Skeletal muscle tissue (tissue), 5 donors: Measurements from ENCODE around the gene CIB2. TPM values are rescaled to one million over a fixed set of nuclear protein-coding genes. Genes with fewer than 3 reads are reported as not detected.
A peak's percentile ranks its signal among the peaks of the same experiment; 100 is the strongest.

Experiments used
- H3K27ac ChIP-seq: one replicate; pipeline ENCODE4 v1.7.0; 2013; ENCODE audit warnings: mild to moderate bottlenecking, low read depth, low read length, inconsistent platforms
- H3K27me3 ChIP-seq, 3 donors: one replicate each; pipeline ENCODE4 v1.7.0; 2013; ENCODE audit warnings: low read length in 3 of 3; ENCODE audit not compliant: control insufficient read depth in 3 of 3, insufficient read depth in 3 of 3
- H3K36me3 ChIP-seq, 3 donors: one replicate each; pipeline ENCODE4 v1.7.0; 2013; ENCODE audit warnings: low read length in 3 of 3; ENCODE audit not compliant: control insufficient read depth in 3 of 3, insufficient read depth in 3 of 3
- H3K4me1 ChIP-seq, 3 donors: one replicate each; pipeline ENCODE4 v1.7.0; 2013; ENCODE audit warnings: low read length in 3 of 3, mild to moderate bottlenecking in 3 of 3; ENCODE audit not compliant: control insufficient read depth in 3 of 3, insufficient read depth in 3 of 3
- H3K4me3 ChIP-seq, 3 donors: one replicate each; pipeline ENCODE4 v1.7.0; 2013; ENCODE audit warnings: low read length in 3 of 3
- H3K9ac ChIP-seq, 3 donors: one replicate each; pipeline ENCODE4 v1.7.0; 2013; ENCODE audit warnings: low read length in 3 of 3, mild to moderate bottlenecking in 3 of 3, moderate library complexity in 2 of 3, low read depth in 1 of 3
- H3K9me3 ChIP-seq, 3 donors: one replicate each; pipeline ENCODE4 v1.7.0; 2013; ENCODE audit warnings: low read length in 3 of 3; ENCODE audit not compliant: control insufficient read depth in 3 of 3
- small RNA-seq: library from RNA; depleted of rRNA; stranded (forward); fragments of <200 nt; gene quantifications from one replicate; pipeline ENCODE3, GENCODE V24; 2014
- total RNA-seq: library from RNA; depleted of rRNA; stranded (reverse); fragments of >200 nt; gene quantifications from one replicate; pipeline ENCODE4 v1.2.3, GENCODE V29; 2014
- donor health status: Osteomylitis.

The CIB2 gene
- total RNA-seq, 1 donor from 2014 or later = 6.3 TPM

DNA sequence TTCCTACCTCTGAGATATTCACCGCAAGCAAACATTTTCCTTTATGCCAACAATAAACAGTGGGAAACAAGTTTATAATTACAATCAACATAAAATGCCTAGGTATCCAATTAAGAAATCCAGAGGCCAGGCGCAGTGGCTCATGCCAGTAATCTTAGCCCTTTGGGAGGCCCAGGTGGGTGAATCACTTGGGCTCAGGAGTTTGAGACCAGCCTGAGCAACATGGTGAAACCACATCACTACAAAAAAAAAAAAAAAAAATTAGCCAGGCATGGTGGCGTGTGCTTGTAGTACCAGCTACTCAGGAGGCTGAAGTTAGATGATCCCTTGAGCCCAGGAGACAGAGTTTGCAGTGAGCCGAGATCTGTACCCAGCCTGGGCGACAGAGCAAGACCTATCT, 71.0 kb downstream of the CIB2 start:
- peak overlapping the region; percentile 49 for H3K27ac ChIP-seq
- no peaks in the 10 kb centered on the region for H3K9me3 ChIP-seq
- no peaks in the 10 kb centered on the region for H3K27me3 ChIP-seq
- H3K36me3 ChIP-seq = no peaks in the 10 kb centered on the region
- H3K4me1 ChIP-seq = peaks cover 47 to 63% (median 59%) of the 10 kb centered on the region in 3 donors
- no peak overlapping the region for H3K9ac ChIP-seq
- no peak overlapping the region for H3K4me3 ChIP-seq

DNA sequence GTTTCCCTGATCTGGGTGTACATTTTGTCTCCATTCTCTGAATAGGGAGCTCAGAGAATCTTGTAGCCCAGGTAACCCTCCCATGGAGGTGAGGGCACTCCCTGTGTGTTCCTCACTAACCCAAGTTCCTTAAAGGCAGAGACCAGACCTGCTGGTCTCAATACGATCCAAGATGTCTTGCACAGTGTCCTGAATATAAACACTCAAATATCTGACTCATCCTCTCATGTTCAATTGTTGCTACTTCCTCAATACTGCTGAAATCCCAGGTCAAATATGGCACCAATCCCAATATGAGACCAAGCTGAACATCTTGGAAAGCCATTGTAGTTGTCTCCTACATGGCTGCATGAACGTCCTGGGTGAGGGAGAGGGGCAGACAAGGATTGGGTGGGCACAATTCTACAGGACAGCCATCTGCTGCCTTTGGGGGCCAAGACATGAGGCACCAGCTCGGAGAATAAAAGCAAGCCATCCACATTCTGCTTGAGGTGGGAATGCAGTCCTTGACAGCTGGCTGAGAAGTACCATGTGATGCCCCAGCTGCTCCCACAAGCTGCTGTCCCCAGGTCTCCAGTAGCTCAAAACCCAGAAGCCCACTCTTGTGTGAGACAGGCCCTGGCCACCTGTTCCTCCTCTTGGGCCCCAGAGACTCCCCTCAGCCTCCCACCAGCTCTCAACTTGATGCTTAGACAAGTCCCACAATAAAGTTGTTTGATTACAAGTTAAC, 72.0 kb downstream of the CIB2 start:
- Histone ChIP-seq H3K4me1 (peaks cover 42 to 62% (median 53%) of the 10 kb centered on the region in 3 donors), H3K4me3 (no peak overlapping the region), H3K36me3 (no peaks in the 10 kb centered on the region), H3K9me3 (no peaks in the 10 kb centered on the region), H3K9ac (no peak overlapping the region), H3K27me3 (no peaks in the 10 kb centered on the region), H3K27ac (peak overlapping the region; percentile 49)

DNA sequence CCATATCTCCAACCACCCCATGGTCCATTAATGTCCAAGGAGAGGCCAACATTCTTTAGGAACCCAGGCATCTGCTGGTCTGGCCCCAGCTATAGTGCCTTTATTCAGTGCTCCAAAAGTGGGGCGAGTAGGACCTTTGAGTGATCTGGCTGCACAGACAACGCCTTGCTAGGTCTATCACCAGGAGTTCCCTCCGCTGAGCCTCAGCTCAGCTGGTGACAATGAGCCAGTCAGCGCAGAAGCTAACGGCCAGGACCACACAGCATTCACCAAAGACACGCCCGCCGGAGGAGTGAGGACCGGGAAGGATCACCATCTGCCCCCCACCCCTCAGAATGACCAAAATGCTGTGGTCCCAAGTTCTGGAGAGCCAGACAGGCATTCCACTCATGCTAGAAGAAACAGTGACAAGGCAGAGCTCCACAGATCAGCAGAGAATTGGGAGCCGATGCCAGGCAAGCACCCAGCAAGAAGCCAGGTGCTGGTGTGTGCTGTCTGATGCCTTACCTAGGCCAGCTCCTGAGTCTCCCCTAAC, 72.8 kb downstream of the CIB2 start:
- no peaks in the 10 kb centered on the region for H3K27me3 ChIP-seq
- no peaks in the 10 kb centered on the region for H3K9me3 ChIP-seq
- H3K4me1 ChIP-seq = peaks cover 39 to 54% (median 51%) of the 10 kb centered on the region in 3 donors
- no peak overlapping the region for H3K9ac ChIP-seq
- H3K36me3 ChIP-seq = peaks cover 0 to 2% (median 0%) of the 10 kb centered on the region in 3 donors
- H3K4me3 ChIP-seq = no peak overlapping the region
- H3K27ac ChIP-seq = peak overlapping the region; percentile 26

DNA sequence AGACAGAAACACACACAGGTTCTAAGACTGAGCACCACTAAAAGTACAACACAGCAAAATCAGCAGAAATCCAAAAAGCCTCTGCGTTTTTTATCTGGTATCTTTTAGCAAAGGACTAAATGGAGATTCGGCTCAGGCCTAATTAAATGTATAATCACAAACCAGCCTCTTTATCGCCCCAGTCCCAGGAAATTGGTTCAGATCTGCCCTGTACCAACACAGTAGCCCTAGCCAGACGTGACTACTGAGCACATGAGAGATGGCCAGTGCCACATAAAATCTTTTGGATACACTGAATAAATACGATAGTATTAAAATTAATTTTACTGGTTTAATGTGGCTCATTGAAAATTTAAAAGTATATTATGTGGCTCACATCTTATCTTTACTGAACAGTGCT, 73.4 kb downstream of the CIB2 start:
- H3K4me3 ChIP-seq = no peak overlapping the region
- H3K27me3 ChIP-seq = no peaks in the 10 kb centered on the region
- peaks cover 34 to 50% (median 47%) of the 10 kb centered on the region in 3 donors for H3K4me1 ChIP-seq
- no peak overlapping the region for H3K9ac ChIP-seq
- H3K36me3 ChIP-seq = peaks cover 0 to 3% (median 0%) of the 10 kb centered on the region in 3 donors
- no peaks in the 10 kb centered on the region for H3K9me3 ChIP-seq
- peak overlapping the region; percentile 66 for H3K27ac ChIP-seq

DNA sequence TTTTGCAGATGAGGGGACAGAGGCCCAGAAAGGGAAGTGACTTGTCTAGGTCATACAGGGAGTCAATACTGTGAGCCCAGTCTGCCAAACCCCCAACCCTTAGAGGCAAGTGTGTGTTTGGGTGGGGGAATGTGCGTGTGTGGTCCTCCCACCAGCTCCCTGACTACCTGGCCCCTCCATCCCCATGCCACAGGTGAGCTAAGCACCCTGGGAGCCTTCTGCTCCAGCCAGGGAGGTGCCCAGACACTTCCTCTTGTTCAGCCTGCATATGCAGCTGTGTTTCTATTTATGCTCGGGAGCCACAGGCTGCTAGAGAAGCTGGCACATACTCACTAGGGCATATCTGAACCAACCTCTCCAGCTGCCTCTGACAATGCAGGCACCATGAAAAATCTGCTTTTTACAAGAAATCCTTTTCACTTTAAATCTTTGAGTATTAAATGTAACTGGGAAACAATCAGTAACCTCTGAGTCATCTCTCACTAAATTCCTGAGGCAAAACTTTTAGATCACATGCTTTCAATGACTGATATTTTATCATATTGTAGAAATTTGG, 74.5 kb downstream of the CIB2 start:
- H3K27ac ChIP-seq = peak overlapping the region; percentile 66
- peak overlapping the region in 1 of 3 donors; percentile 49 for H3K4me3 ChIP-seq
- no peaks in the 10 kb centered on the region for H3K9me3 ChIP-seq
- H3K27me3 ChIP-seq = no peaks in the 10 kb centered on the region
- H3K36me3 ChIP-seq = peaks cover 0 to 3% (median 0%) of the 10 kb centered on the region in 3 donors
- H3K9ac ChIP-seq = peak overlapping the region in 1 of 3 donors; percentile 5
- H3K4me1 ChIP-seq = peaks cover 37 to 55% (median 49%) of the 10 kb centered on the region in 3 donors

DNA sequence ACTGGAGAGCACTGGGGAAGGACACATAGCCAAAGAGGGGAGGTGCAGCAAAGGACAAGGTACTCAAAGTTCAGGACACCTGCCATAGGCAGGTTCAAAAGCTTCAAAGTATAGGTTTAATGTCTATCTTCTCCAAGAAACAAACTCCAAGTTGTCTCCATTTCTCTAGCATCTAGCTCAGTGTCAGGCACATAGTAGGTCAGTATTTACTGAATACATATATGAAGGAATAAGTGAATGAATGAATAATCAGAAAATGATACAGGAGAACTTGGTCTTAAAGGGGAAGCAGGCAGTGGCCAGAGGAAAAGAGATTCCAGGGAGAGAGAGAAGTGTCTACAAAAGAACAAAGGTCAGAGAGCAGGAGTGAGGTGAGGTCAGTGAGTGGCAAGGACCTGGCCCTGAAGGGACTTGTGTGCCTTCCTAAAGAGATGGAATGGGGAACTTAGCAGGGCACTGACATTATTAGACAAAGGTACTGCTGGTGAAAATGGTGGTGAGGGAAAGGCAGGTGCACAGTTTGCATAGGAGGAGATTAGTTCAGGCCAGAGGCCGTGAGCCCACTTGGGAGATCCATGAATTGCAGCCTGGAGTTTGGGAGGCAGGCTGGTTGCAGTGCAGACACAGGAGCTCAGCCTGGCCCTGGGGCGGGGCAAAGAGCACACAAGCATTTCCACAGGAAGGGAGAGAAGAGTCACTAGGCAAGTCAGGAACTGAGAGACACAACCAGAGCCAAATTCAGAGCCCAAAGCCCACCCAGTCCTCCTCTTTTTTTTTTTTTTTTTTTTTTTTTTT, 75.1 kb downstream of the CIB2 start:
- Histone ChIP-seq H3K9ac (peak overlapping the region in 1 of 3 donors; percentile 5), H3K27me3 (no peaks in the 10 kb centered on the region), H3K4me1 (peaks cover 37 to 58% (median 48%) of the 10 kb centered on the region in 3 donors), H3K36me3 (peaks cover 0 to 3% (median 0%) of the 10 kb centered on the region in 3 donors), H3K27ac (peak overlapping the region; percentile 66), H3K9me3 (no peaks in the 10 kb centered on the region), H3K4me3 (peak overlapping the region in 1 of 3 donors; percentile 49)

DNA sequence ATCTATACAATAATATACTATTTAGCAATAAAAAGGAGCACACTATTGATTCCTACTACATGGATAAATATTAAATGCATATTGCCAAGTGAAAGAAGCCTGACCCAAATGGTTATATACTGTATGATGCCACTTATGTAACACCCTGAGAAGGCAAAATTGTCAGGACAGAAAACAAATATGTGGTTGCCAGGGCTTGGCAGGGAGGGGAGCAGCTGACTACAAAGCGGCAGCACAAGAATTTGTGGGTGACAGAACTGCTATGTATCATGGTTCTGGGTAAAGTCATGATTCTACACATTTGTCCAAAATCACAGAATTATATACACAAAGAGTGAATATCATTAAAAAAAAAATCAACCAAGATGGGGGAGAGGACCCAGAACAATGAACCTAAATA, 76.3 kb downstream of the CIB2 start:
- peaks cover 39 to 65% (median 59%) of the 10 kb centered on the region in 3 donors for H3K4me1 ChIP-seq

More for the DNA sequence above, 76.3 kb downstream of the CIB2 start:
- Histone ChIP-seq H3K9ac (no peak overlapping the region), H3K27me3 (no peaks in the 10 kb centered on the region), H3K27ac (no peak overlapping the region), H3K36me3 (peaks cover 0 to 3% (median 0%) of the 10 kb centered on the region in 3 donors), H3K4me3 (no peak overlapping the region), H3K9me3 (no peaks in the 10 kb centered on the region)

Small RNA genes within 50 kb of the gene (small RNA-seq; reads per million reads assigned to genes)
- not detected for gene RF00092

Other genes with a start within 250 kb of the CIB2 start
- gene TBC1D2B, start 53.7 kb downstream of the CIB2 start, total RNA-seq = 30.3 TPM
- gene SH2D7, start 38.9 kb downstream of the CIB2 start, total RNA-seq = not detected
- gene IDH3A, start 17.9 kb upstream of the CIB2 start, total RNA-seq = 25.1 TPM
- under 0.01 TPM for gene ACSBG1, start 103.1 kb upstream of the CIB2 start, total RNA-seq
- 22.4 TPM for gene DNAJA4, start 133.1 kb upstream of the CIB2 start, total RNA-seq
- 56.9 TPM for gene SKIC8, start 168.2 kb upstream of the CIB2 start, total RNA-seq
- 8.9 TPM for gene CRABP1, start 208.9 kb upstream of the CIB2 start, total RNA-seq